IMR-90 (cell line): Measurements from ENCODE around the gene ANO1. TPM values are rescaled to one million over a fixed set of nuclear protein-coding genes. Genes with fewer than 3 reads are reported as not detected.

Experiments
- ATAC-seq: fragments of 200-7000 bp; cut with Tn5 transposase; 2 replicates; pipeline ENCODE4 v1.9.1; 2020; ENCODE audit warnings: low read depth, mild to moderate bottlenecking, moderate library complexity
- BruUV-seq: library from RNA; stranded (reverse); fragments of 400-500 nt; replicated peaks from 2 replicates; lab custom pipeline; 2021; lab: Mats Ljungman, UMichigan
- CTCF ChIA-PET: fragments of 300-600 bp; formaldehyde crosslinking; extraction: SDS; loops from one replicate; lab custom pipeline; 2021; ENCODE audit warnings: antibody characterized with exemption; lab: Yijun Ruan, JAX
- POLR2A ChIA-PET: fragments of 300-600 bp; sonication (Branson Sonifier 250); formaldehyde crosslinking; loops from one replicate; lab custom pipeline; 2022; ENCODE audit warnings: antibody characterized with exemption; ENCODE audit not compliant: unreplicated experiment; lab: Charles Lee
- DNase-seq: peaks from one replicate; pipeline ENCODE4 v3.0.0; 2013
- H2AFZ ChIP-seq: replicated peaks from 2 replicates; pipeline ENCODE3; 2013; ENCODE audit warnings: low read length, mild to moderate bottlenecking; ENCODE audit not compliant: poor library complexity
- H2AK5ac ChIP-seq: 2 replicates; pipeline ENCODE4 v1.6.1; 2013; ENCODE audit warnings: low read depth, low read length, inconsistent platforms
- H2AK9ac ChIP-seq: replicated peaks from 2 replicates; pipeline ENCODE3; 2013; ENCODE audit warnings: mild to moderate bottlenecking, low read depth, low read length, moderate library complexity; ENCODE audit not compliant: poor library complexity
- H2BK120ac ChIP-seq: 2 replicates; pipeline ENCODE4 v1.6.1; 2013; ENCODE audit warnings: low read depth, low read length, inconsistent platforms
- H2BK15ac ChIP-seq: 3 replicates; pipeline ENCODE4 v1.6.1; 2013; ENCODE audit warnings: low read depth, low read length, inconsistent platforms
- H2BK20ac ChIP-seq: 2 replicates; pipeline ENCODE4 v1.6.1; 2013; ENCODE audit warnings: low read depth, mild to moderate bottlenecking, inconsistent platforms, low read length, moderate library complexity
- H2BK5ac ChIP-seq: 2 replicates; pipeline ENCODE4 v1.6.1; 2013; ENCODE audit warnings: mild to moderate bottlenecking, low read depth, low read length, inconsistent platforms; ENCODE audit not compliant: poor library complexity, severe bottlenecking
- H3K14ac ChIP-seq: replicated peaks from 2 replicates; pipeline ENCODE4 v1.6.1; 2013; ENCODE audit warnings: low read depth, low read length, inconsistent platforms
- H3K18ac ChIP-seq: 2 replicates; pipeline ENCODE4 v1.6.1; 2013; ENCODE audit warnings: low read depth, low read length, control low read depth
- H3K23ac ChIP-seq: 2 replicates; pipeline ENCODE4 v1.6.1; 2013; ENCODE audit warnings: low read depth, low read length, inconsistent platforms
- H3K27ac ChIP-seq: 2 replicates; pipeline ENCODE4 v1.5.1; 2013; ENCODE audit warnings: mild to moderate bottlenecking, control low read depth, low read length; ENCODE audit not compliant: insufficient read depth
- H3K27me3 ChIP-seq: 2 replicates; pipeline ENCODE4 v1.6.1; 2013; ENCODE audit warnings: low read length; ENCODE audit not compliant: control insufficient read depth, insufficient read depth
- H3K36me3 ChIP-seq: 2 replicates; pipeline ENCODE4 v1.6.1; 2013; ENCODE audit warnings: low read length, mixed read lengths; ENCODE audit not compliant: control insufficient read depth, insufficient read depth
- H3K4ac ChIP-seq: 2 replicates; pipeline ENCODE4 v1.6.1; 2013; ENCODE audit warnings: low read depth, low read length, inconsistent platforms
- H3K4me1 ChIP-seq: 2 replicates; pipeline ENCODE4 v1.6.1; 2013; ENCODE audit warnings: low read length, mixed read lengths; ENCODE audit not compliant: control insufficient read depth, insufficient read depth
- H3K4me2 ChIP-seq: 2 replicates; pipeline ENCODE4 v1.6.1; 2013; ENCODE audit warnings: low read depth, mild to moderate bottlenecking, control low read depth, low read length, moderate library complexity
- H3K4me3 ChIP-seq: 2 replicates; pipeline ENCODE4 v1.5.1; 2013; ENCODE audit warnings: low read depth, mild to moderate bottlenecking, control low read depth, low read length, moderate library complexity; ENCODE audit not compliant: insufficient read depth
- H3K56ac ChIP-seq: 2 replicates; pipeline ENCODE4 v1.6.1; 2013; ENCODE audit warnings: low read length, inconsistent platforms; ENCODE audit not compliant: insufficient read depth; ENCODE audit errors: extremely low read depth
- H3K79me1 ChIP-seq, 2 experiments: 2 replicates each; pipeline ENCODE4 v1.6.1; 2013; ENCODE audit warnings: low read length in 2 of 2, inconsistent platforms in 1 of 2, low read depth in 1 of 2
- H3K9ac ChIP-seq: 2 replicates; pipeline ENCODE4 v1.6.1; 2013; ENCODE audit warnings: low read depth, low read length, control low read depth
- H3K9me1 ChIP-seq: 2 replicates; pipeline ENCODE4 v1.6.1; 2013; ENCODE audit warnings: low read length, inconsistent platforms; ENCODE audit not compliant: insufficient read depth
- H3K9me3 ChIP-seq: 2 replicates; pipeline ENCODE4 v1.6.1; 2013; ENCODE audit warnings: low read length; ENCODE audit not compliant: control insufficient read depth, insufficient read depth
- H4K20me1 ChIP-seq: 2 replicates; pipeline ENCODE4 v1.6.1; 2013; ENCODE audit warnings: low read length, inconsistent platforms; ENCODE audit not compliant: insufficient read depth
- H4K5ac ChIP-seq: 2 replicates; pipeline ENCODE4 v1.6.1; 2013; ENCODE audit warnings: mild to moderate bottlenecking, low read depth, low read length, control low read depth
- H4K8ac ChIP-seq, 2 experiments: 2 replicates each; pipeline ENCODE4 v1.6.1; 2013; ENCODE audit warnings: low read depth in 2 of 2, low read length in 2 of 2, control low read depth in 1 of 2, inconsistent platforms in 1 of 2
- H4K91ac ChIP-seq: 2 replicates; pipeline ENCODE4 v1.6.1; 2013; ENCODE audit warnings: low read depth, low read length, inconsistent platforms; ENCODE audit not compliant: insufficient read depth
- BHLHE40 ChIP-seq: fragments of 150-350 bp; IDR thresholded peaks from 2 replicates; pipeline ENCODE4 v1.6.1; 2016; ENCODE audit warnings: mild to moderate bottlenecking, low read depth, low read length
- CEBPB ChIP-seq: IDR thresholded peaks from 2 replicates; pipeline ENCODE4 v1.6.1; 2012; ENCODE audit warnings: low read depth, low read length, improper control_type of control experiment
- CHD1 ChIP-seq: IDR thresholded peaks from 2 replicates; pipeline ENCODE4 v1.6.1; 2012; ENCODE audit warnings: low read depth, low read length, improper control_type of control experiment
- FOS ChIP-seq: fragments of 150-350 bp; IDR thresholded peaks from 2 replicates; pipeline ENCODE4 v1.6.1; 2016; ENCODE audit warnings: low read depth, low read length
- MAFK ChIP-seq: IDR thresholded peaks from 2 replicates; pipeline ENCODE4 v1.6.1; 2012; ENCODE audit warnings: low read depth, low read length, improper control_type of control experiment
- MAZ ChIP-seq: IDR thresholded peaks from 2 replicates; pipeline ENCODE4 v1.6.1; 2012; ENCODE audit warnings: low read depth, mild to moderate bottlenecking, low read length, improper control_type of control experiment, moderate library complexity, borderline replicate concordance
- MXI1 ChIP-seq: IDR thresholded peaks from 2 replicates; pipeline ENCODE4 v1.6.1; 2012; ENCODE audit warnings: low read depth, mild to moderate bottlenecking, low read length, moderate library complexity, borderline replicate concordance
- NFE2L2 ChIP-seq: fragments of 150-350 bp; IDR thresholded peaks from 2 replicates; pipeline ENCODE4 v1.6.1; 2016; ENCODE audit warnings: low read depth, mild to moderate bottlenecking, low read length
- POLR2A ChIP-seq: IDR thresholded peaks from 2 replicates; pipeline ENCODE4 v1.6.1; 2012; ENCODE audit warnings: mild to moderate bottlenecking, low read depth, low read length
- RAD21 ChIP-seq: IDR thresholded peaks from 2 replicates; pipeline ENCODE4 v1.6.1; 2012; ENCODE audit warnings: low read length, improper control_type of control experiment
- RCOR1 ChIP-seq: IDR thresholded peaks from 2 replicates; pipeline ENCODE4 v1.6.1; 2012; ENCODE audit warnings: mild to moderate bottlenecking, low read length, improper control_type of control experiment; ENCODE audit not compliant: insufficient replicate concordance
- RFX5 ChIP-seq: IDR thresholded peaks from 2 replicates; pipeline ENCODE4 v1.8.0; 2012; ENCODE audit warnings: low read depth, mild to moderate bottlenecking, low read length, moderate library complexity
- SMC3 ChIP-seq: fragments of 150-350 bp; IDR thresholded peaks from 2 replicates; pipeline ENCODE4 v1.6.1; 2016; ENCODE audit warnings: low read depth, mild to moderate bottlenecking, antibody characterized with exemption, low read length, moderate library complexity
- WGBS, 2 experiments: methylation state at CpG; one replicate each; pipeline versions ENCODE4 v1.1.5 to v1.1.7; 2013; ENCODE audit warnings: missing lambda C conversion rate in 2 of 2; ENCODE audit not compliant: insufficient read length in 1 of 2; ENCODE audit errors: extremely low coverage in 2 of 2; 5-methylcytosine and 5-hydroxymethylcytosine counted together
- dilution Hi-C: fragments of 300-500 bp; cut with HindIII; formaldehyde crosslinking; loops from one replicate; pipeline ENCODE4 v1.14.3; 2018; ENCODE audit warnings: low sequenced_read_pairs; ENCODE audit not compliant: unreplicated experiment
- in situ Hi-C: fragments of 300-500 bp; cut with MboI; formaldehyde crosslinking; loops from 3 replicates; pipeline ENCODE4 v1.14.3; 2019; ENCODE audit warnings: low sequenced_read_pairs, inconsistent platforms, mixed read lengths
- intact Hi-C: fragments of 100-400 bp; cut with micrococcal nuclease; formaldehyde crosslinking; loops from 2 replicates; pipeline ENCODE4 v1.10.0; 2022
- polyA plus RNA-seq, 3 experiments: library from polyadenylated mRNA; depleted of rRNA; stranded (reverse); fragments of >200 nt; gene quantifications; 2 replicates each; pipeline ENCODE4 v1.2.3, GENCODE V29; 2012; ENCODE audit warnings: low replicate concordance in 1 of 3
- total RNA-seq: library from RNA; depleted of rRNA; stranded (reverse); fragments of >200 nt; gene quantifications from 2 replicates; pipeline ENCODE4 v1.2.3, GENCODE V29; 2012
- TF ChIP-seq, protein P1 (sequence below): fragments of 150-350 bp; IDR thresholded peaks from 2 replicates; pipeline ENCODE4 v1.6.1; 2016; ENCODE audit warnings: low read depth, mild to moderate bottlenecking, low read length, moderate library complexity, borderline replicate concordance
- TF ChIP-seq, protein P2 (sequence below): conservative IDR thresholded peaks from 2 replicates; pipeline ENCODE4 v1.5.1; 2012; ENCODE audit warnings: mild to moderate bottlenecking, low read depth, low read length, improper control_type of control experiment
- TF ChIP-seq, protein P3 (sequence below): fragments of 150-350 bp; IDR thresholded peaks from 2 replicates; pipeline ENCODE4 v1.6.1; 2017; ENCODE audit warnings: mild to moderate bottlenecking, antibody characterized with exemption, low read length, low read depth

Gene ANO1
- total and polyA plus RNA-seq, 2 of the 4 experiments (the other 2 are of a cell fraction), result 4.1 to 10.7 TPM

DNA sequence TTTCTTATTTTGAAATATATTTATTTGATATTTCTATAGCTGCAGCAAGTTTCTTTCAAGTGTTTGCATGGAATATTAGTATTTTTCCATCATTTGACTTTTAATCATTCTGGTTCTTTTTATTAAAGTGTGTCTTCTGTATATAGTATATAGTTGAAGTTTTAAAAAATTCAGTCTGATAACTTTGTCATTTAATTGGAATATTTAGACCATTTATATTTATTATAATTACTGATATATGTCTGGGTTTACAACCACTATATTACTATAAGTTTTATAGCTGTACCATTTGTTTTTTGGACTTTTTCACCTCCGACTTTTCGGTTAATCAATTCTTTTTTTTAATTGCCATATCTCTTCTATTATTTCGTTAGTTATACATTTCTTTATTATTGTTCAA, 22.7 kb upstream of the ANO1 start:
- H3K23ac ChIP-seq, result no peak overlapping the region
- H2AK5ac ChIP-seq, result no peak overlapping the region
- no peaks in the 10 kb centered on the region for H3K9me1 ChIP-seq
- H3K4me2 ChIP-seq, result no peak overlapping the region
- no peak for ATAC-seq
- no peak overlapping the region for H2AK9ac ChIP-seq
- CTCF ChIA-PET, result no interaction called here
- no peaks in the 10 kb centered on the region for H3K27me3 ChIP-seq
- BruUV-seq, result no TSS peak
- H2BK15ac ChIP-seq, result no peak overlapping the region
- intact Hi-C loops (no loop called here), dilution Hi-C loops (no loop called here), in situ Hi-C loops (no loop called here)
- H4K8ac ChIP-seq, result no peak overlapping the region
- no peak overlapping the region for H3K18ac ChIP-seq
- no peak overlapping the region for H3K14ac ChIP-seq
- H4K91ac ChIP-seq, result no peak overlapping the region
- no peak for DNase-seq
- no peaks in the 10 kb centered on the region for H3K9me3 ChIP-seq
- H3K4ac ChIP-seq, result no peak overlapping the region
- no peak overlapping the region for H2BK120ac ChIP-seq
- no peak for TF ChIP-seq CEBPB
- TF ChIP-seq RFX5, result no peak
- no peak for TF ChIP-seq SMC3
- TF ChIP-seq RCOR1, result no peak
- no peak for TF ChIP-seq RAD21
- no peak for TF ChIP-seq MAZ
- TF ChIP-seq FOS, result no peak
- no peak for TF ChIP-seq NFE2L2
- TF ChIP-seq, protein P1, sequence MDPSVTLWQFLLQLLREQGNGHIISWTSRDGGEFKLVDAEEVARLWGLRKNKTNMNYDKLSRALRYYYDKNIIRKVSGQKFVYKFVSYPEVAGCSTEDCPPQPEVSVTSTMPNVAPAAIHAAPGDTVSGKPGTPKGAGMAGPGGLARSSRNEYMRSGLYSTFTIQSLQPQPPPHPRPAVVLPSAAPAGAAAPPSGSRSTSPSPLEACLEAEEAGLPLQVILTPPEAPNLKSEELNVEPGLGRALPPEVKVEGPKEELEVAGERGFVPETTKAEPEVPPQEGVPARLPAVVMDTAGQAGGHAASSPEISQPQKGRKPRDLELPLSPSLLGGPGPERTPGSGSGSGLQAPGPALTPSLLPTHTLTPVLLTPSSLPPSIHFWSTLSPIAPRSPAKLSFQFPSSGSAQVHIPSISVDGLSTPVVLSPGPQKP, result no peak
- TF ChIP-seq, protein P2, sequence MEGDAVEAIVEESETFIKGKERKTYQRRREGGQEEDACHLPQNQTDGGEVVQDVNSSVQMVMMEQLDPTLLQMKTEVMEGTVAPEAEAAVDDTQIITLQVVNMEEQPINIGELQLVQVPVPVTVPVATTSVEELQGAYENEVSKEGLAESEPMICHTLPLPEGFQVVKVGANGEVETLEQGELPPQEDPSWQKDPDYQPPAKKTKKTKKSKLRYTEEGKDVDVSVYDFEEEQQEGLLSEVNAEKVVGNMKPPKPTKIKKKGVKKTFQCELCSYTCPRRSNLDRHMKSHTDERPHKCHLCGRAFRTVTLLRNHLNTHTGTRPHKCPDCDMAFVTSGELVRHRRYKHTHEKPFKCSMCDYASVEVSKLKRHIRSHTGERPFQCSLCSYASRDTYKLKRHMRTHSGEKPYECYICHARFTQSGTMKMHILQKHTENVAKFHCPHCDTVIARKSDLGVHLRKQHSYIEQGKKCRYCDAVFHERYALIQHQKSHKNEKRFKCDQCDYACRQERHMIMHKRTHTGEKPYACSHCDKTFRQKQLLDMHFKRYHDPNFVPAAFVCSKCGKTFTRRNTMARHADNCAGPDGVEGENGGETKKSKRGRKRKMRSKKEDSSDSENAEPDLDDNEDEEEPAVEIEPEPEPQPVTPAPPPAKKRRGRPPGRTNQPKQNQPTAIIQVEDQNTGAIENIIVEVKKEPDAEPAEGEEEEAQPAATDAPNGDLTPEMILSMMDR, result no peak
- no peak for TF ChIP-seq BHLHE40
- TF ChIP-seq, protein P3, sequence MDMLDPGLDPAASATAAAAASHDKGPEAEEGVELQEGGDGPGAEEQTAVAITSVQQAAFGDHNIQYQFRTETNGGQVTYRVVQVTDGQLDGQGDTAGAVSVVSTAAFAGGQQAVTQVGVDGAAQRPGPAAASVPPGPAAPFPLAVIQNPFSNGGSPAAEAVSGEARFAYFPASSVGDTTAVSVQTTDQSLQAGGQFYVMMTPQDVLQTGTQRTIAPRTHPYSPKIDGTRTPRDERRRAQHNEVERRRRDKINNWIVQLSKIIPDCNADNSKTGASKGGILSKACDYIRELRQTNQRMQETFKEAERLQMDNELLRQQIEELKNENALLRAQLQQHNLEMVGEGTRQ, result no peak
- no peak for TF ChIP-seq MAFK
- TF ChIP-seq MXI1, result no peak
- TF ChIP-seq CHD1, result no peak
- TF ChIP-seq POLR2A, result no peak
- H3K79me1 ChIP-seq, result peaks cover 0 to 9% of the 10 kb centered on the region in 2 experiments; a peak in 1 of 4 replicates
- H3K4me1 ChIP-seq, result no peaks in the 10 kb centered on the region; the same call in 1 of the 2 replicates
- no peak overlapping the region for H4K5ac ChIP-seq
- no peak overlapping the region for H3K4me3 ChIP-seq
- H2AFZ ChIP-seq, result no peak overlapping the region
- H2BK5ac ChIP-seq, result no peak overlapping the region
- no CpG with 5 or more reads among the region's 3 CpGs for WGBS, 2 experiments
- POLR2A ChIA-PET, result no interaction called here
- no peaks in the 10 kb centered on the region; the same call in 1 of the 2 replicates for H4K20me1 ChIP-seq
- no peak overlapping the region for H3K9ac ChIP-seq
- no peak overlapping the region for H3K27ac ChIP-seq
- H2BK20ac ChIP-seq, result no peak overlapping the region
- no peaks in the 10 kb centered on the region for H3K36me3 ChIP-seq
- H3K56ac ChIP-seq, result no peak overlapping the region
